ENCODE data around the gene SLC25A36. TPM values are rescaled to one million over a fixed set of nuclear protein-coding genes. Genes with fewer than 3 reads are reported as not detected.
A peak's percentile ranks its signal among the peaks of the same experiment; 100 is the strongest.
"Not testable (repeated sequence)": the region's sequence is repeated elsewhere in the genome, so short reads cannot be mapped to it uniquely, and the experiment has no call there.

Gene SLC25A36
- polyA plus RNA-seq, 4 donors, result 19.2 to 118 (median 24.7) TPM

DNA sequence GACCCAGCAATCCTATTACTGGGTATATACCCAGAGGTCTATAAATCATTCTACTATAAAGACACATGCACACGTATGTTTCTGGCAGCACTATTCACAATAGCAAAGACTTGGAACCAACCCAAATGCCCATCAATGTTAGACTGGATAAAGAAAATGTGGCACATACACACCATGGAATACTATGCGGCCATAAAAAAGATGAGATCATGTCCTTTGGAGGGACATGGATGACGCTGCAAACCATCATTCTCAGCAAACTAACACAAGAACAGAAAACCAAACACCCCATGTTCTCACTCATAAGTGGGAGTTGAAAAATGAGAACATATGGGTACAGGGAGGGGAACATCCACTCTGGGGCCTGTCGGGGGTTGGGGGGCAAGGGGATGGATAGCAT, 2.3 kb upstream of the SLC25A36 start:
- not testable (repeated sequence) for H3K36me3 ChIP-seq (ENCODE audit: control insufficient read depth in 3 of 3, insufficient read depth in 2 of 3, low read depth in 1 of 3, low read length in 3 of 3); H3K27ac ChIP-seq (ENCODE audit: low read depth in 1 of 3, low read length in 2 of 3); H3K4me1 ChIP-seq (ENCODE audit: control insufficient read depth in 3 of 3, insufficient read depth in 2 of 3, low read depth in 1 of 3, low read length in 2 of 3); H3K9me3 ChIP-seq (ENCODE audit: control insufficient read depth in 2 of 2, insufficient read depth in 1 of 2, low read depth in 1 of 2, low read length in 1 of 2); DNase-seq; H3K27me3 ChIP-seq (ENCODE audit: control insufficient read depth in 3 of 3, insufficient read depth in 3 of 3, low read length in 3 of 3); FAIRE-seq; H3K4me3 ChIP-seq (ENCODE audit: low read depth in 1 of 3, low read length in 3 of 3)
- 82 to 93% (median 91%) methylated on average over 4 of the region's 4 CpGs for WGBS, 3 donors

DNA sequence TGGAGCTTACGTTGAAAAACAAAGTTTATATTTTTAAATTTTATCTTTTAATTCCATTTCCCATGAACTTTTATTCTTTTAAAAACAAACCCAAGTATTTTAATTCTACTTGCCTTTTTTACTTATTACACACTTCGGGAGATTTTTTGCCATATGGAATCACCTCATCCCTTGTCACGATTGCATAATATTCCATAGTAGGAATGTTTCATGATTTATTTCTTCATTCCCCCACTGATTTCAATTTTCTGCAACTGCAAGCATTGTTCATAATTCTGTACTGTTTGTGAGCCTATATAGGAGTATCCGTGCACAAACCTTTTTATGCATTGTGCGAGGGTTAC, 574 bp upstream of the SLC25A36 start:
- H3K4me1 ChIP-seq (ENCODE audit: control insufficient read depth in 3 of 3, insufficient read depth in 2 of 3, low read depth in 1 of 3, low read length in 2 of 3), result peaks cover 2 to 11% (median 2%) of the 10 kb centered on the region in 3 donors
- FAIRE-seq (no peak), DNase-seq (no peak)
- H3K9me3 ChIP-seq (ENCODE audit: control insufficient read depth in 2 of 2, insufficient read depth in 1 of 2, low read depth in 1 of 2, low read length in 1 of 2), result no peaks in the 10 kb centered on the region
- no peaks in the 10 kb centered on the region for H3K36me3 ChIP-seq (ENCODE audit: control insufficient read depth in 3 of 3, insufficient read depth in 2 of 3, low read depth in 1 of 3, low read length in 3 of 3)
- H3K27ac ChIP-seq (ENCODE audit: low read depth in 1 of 3, low read length in 2 of 3), result peak overlapping the region; percentile 96 to 100 (median 99)
- H3K27me3 ChIP-seq (ENCODE audit: control insufficient read depth in 3 of 3, insufficient read depth in 3 of 3, low read length in 3 of 3), result no peaks in the 10 kb centered on the region
- WGBS, 3 donors, result 41 to 44% (median 41%) methylated on average over 5 of the region's 5 CpGs
- H3K4me3 ChIP-seq (ENCODE audit: low read depth in 1 of 3, low read length in 3 of 3), result peak overlapping the region in 2 of 3 donors; percentile 72 to 98

DNA sequence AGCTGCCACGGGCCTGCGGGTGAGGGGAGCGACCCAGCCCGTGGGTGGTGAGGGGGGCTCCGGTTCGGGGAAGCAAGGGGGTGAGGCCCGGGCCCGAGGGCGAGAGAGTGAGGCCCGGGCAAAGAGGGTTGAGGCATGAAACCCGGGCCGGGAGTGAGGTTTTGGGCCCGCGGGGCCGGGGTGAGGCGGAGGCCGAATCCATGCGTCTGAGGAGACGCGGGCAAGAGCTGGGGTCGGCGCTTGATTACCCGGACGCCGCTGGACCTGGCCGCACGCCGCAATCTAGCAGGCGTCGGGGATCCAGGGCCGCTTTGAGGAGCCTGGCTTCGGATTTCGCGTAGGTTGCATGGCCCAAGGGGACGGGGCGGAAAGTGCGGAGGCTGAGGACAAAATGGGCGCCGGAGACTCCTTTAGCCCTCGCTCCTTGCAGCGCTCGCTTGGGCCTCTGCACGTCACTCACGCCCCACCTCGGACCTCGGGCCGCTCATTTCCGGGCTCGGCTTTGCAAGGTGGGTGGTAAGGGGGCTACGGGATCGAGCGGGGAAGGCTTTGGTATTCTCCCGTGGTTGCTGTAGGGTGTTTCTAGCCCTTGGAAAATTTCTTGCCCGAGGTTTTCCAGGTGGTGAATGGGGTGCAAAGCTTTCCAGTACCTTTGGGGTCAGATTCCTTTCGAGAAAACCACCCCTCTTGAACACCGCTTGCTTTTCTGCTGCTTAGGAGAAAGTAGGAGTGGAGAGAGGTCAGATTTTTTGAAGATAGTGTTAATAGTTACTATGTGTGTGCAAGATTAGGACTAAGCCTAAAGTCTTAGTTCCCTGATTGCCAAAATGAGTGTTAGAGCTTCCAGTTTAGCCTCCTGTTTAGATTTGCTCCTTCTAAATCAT, 827 bp downstream of the SLC25A36 start:
- Histone ChIP-seq H3K27me3 (ENCODE audit: control insufficient read depth in 3 of 3, insufficient read depth in 3 of 3, low read length in 3 of 3) (no peaks in the 10 kb centered on the region), H3K4me1 (ENCODE audit: control insufficient read depth in 3 of 3, insufficient read depth in 2 of 3, low read depth in 1 of 3, low read length in 2 of 3) (peaks cover 4 to 18% (median 5%) of the 10 kb centered on the region in 3 donors), H3K36me3 (ENCODE audit: control insufficient read depth in 3 of 3, insufficient read depth in 2 of 3, low read depth in 1 of 3, low read length in 3 of 3) (no peaks in the 10 kb centered on the region), H3K9me3 (ENCODE audit: control insufficient read depth in 2 of 2, insufficient read depth in 1 of 2, low read depth in 1 of 2, low read length in 1 of 2) (no peaks in the 10 kb centered on the region), H3K4me3 (ENCODE audit: low read depth in 1 of 3, low read length in 3 of 3) (peak overlapping the region; percentile 72 to 98 (median 84)), H3K27ac (ENCODE audit: low read depth in 1 of 3, low read length in 2 of 3) (peak overlapping the region; percentile 96 to 100 (median 99))
- DNase-seq (peak; percentile 62 to 90), FAIRE-seq (no peak)
- 0 to 1% (median 1%) methylated on average over 52 to 56 of the region's 56 CpGs for WGBS, 3 donors

DNA sequence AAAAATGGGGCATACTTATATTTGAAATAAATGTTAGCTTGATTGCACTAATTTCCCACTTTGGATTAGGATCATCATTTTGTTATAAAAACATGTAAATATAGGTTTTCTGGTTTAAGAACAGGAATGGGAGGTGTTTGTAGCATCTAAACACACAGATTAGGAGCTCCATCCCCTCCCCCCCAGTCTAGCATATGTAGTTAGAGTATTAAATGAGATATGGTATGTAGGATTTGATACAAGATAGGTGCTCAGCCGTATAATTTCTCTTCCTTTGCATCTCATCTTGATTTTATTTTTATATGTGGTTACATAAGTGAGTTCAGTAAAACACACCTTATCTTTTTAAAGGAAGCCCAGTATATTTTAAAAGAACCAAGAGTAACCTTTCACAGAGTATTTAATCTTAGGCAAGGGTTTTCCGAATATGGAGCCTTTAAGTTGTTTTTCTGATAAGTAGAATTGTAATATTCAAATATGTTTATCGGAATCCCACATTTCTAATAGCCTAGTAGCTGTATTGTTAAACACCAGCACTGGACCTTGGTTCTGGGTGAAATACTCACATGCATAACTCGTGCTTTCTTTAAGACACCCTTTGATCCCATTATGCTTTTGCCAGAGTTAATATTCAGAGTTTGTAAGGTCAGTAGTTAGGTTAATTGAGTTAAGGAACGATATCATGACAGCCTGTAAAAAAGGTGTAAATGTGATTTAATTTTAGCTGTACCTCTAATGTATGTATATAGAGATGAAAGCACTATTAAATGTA, 2.3 kb downstream of the SLC25A36 start:
- peaks cover 4 to 18% (median 8%) of the 10 kb centered on the region in 3 donors for H3K4me1 ChIP-seq (ENCODE audit: control insufficient read depth in 3 of 3, insufficient read depth in 2 of 3, low read depth in 1 of 3, low read length in 2 of 3)
- peak overlapping the region in 1 of 3 donors; percentile 100 for H3K27ac ChIP-seq (ENCODE audit: low read depth in 1 of 3, low read length in 2 of 3)
- FAIRE-seq (no peak), DNase-seq (peak; percentile 78 to 82)
- peak overlapping the region in 2 of 3 donors; percentile 72 to 98 for H3K4me3 ChIP-seq (ENCODE audit: low read depth in 1 of 3, low read length in 3 of 3)
- 16 to 60% (median 30%) methylated on average over 5 of the region's 5 CpGs for WGBS, 3 donors
- no peaks in the 10 kb centered on the region for H3K36me3 ChIP-seq (ENCODE audit: control insufficient read depth in 3 of 3, insufficient read depth in 2 of 3, low read depth in 1 of 3, low read length in 3 of 3)
- no peaks in the 10 kb centered on the region for H3K27me3 ChIP-seq (ENCODE audit: control insufficient read depth in 3 of 3, insufficient read depth in 3 of 3, low read length in 3 of 3)
- no peaks in the 10 kb centered on the region for H3K9me3 ChIP-seq (ENCODE audit: control insufficient read depth in 2 of 2, insufficient read depth in 1 of 2, low read depth in 1 of 2, low read length in 1 of 2)

DNA sequence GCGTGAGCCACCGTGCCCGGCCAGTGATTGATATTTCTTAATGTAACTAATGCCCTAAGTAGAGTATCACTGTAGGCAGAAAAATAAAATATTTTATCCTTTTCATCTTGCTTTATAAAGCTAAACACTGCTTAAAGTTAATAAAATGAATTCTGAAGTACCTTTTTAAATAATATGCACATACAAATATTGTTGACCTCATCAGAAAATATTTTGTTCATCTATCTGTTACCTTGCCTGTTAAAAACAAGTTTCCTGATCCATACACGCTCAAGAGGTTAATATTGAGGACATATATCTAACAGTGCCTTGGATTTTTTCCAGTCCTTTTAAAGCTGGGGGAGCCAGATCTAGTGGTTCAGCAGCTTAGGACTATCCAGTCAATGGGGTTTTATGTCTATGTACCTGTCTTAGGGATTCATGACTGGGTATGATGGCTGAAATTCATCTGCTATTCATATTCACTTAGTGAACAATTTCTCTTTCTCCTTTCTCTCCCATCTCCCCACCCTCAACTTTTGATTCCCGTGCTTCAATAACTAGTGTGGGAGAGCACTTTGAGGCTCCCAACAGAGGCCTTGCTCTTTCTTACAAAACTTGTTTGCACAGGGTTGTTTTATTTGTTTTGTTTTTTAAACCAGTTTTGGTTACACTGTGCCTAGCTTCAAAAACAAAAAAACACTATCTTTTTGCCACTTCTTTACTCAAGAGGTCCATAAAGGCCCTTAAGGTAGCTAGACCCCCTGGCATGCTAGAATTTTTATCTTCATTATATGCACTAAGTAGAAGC, 7.0 kb downstream of the SLC25A36 start:
- Histone ChIP-seq H3K9me3 (ENCODE audit: control insufficient read depth in 2 of 2, insufficient read depth in 1 of 2, low read depth in 1 of 2, low read length in 1 of 2) (no peaks in the 10 kb centered on the region), H3K36me3 (ENCODE audit: control insufficient read depth in 3 of 3, insufficient read depth in 2 of 3, low read depth in 1 of 3, low read length in 3 of 3) (peaks cover 0 to 2% (median 0%) of the 10 kb centered on the region in 3 donors), H3K27me3 (ENCODE audit: control insufficient read depth in 3 of 3, insufficient read depth in 3 of 3, low read length in 3 of 3) (no peaks in the 10 kb centered on the region), H3K4me1 (ENCODE audit: control insufficient read depth in 3 of 3, insufficient read depth in 2 of 3, low read depth in 1 of 3, low read length in 2 of 3) (peaks cover 10 to 25% (median 13%) of the 10 kb centered on the region in 3 donors), H3K4me3 (ENCODE audit: low read depth in 1 of 3, low read length in 3 of 3) (no peak overlapping the region), H3K27ac (ENCODE audit: low read depth in 1 of 3, low read length in 2 of 3) (no peak overlapping the region)
- DNase-seq (no peak), FAIRE-seq (no peak)
- WGBS, 3 donors, result 92 to 93% (median 93%) methylated on average over 5 of the region's 5 CpGs

DNA sequence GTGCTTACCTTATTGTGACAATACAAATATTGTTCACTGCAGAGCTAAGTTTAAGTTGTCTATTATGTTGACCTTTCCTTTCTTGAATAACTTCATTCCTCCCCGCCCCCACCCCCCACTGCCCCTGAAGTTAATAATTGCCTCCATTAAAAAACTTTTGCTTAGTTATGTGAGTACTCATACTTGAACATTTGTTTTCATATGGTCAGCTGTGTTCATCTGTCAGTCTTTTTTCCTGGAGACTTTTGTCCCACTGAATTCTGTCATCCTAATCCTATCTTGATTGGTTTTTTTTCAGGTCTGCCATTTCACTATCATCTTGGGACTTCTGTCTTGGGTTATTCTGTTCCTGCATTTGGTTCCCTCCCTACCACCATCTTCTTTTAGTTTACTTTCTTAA, 8.5 kb downstream of the SLC25A36 start:
- no peak overlapping the region for H3K27ac ChIP-seq (ENCODE audit: low read depth in 1 of 3, low read length in 2 of 3)
- no peaks in the 10 kb centered on the region for H3K9me3 ChIP-seq (ENCODE audit: control insufficient read depth in 2 of 2, insufficient read depth in 1 of 2, low read depth in 1 of 2, low read length in 1 of 2)
- 54 to 79% (median 67%) methylated on average over 1 of the region's 1 CpG for WGBS, 3 donors
- DNase-seq (no peak), FAIRE-seq (no peak)
- no peak overlapping the region for H3K4me3 ChIP-seq (ENCODE audit: low read depth in 1 of 3, low read length in 3 of 3)
- H3K27me3 ChIP-seq (ENCODE audit: control insufficient read depth in 3 of 3, insufficient read depth in 3 of 3, low read length in 3 of 3), result no peaks in the 10 kb centered on the region
- peaks cover 8 to 28% (median 14%) of the 10 kb centered on the region in 3 donors for H3K4me1 ChIP-seq (ENCODE audit: control insufficient read depth in 3 of 3, insufficient read depth in 2 of 3, low read depth in 1 of 3, low read length in 2 of 3)
- peaks cover 0 to 2% (median 0%) of the 10 kb centered on the region in 3 donors for H3K36me3 ChIP-seq (ENCODE audit: control insufficient read depth in 3 of 3, insufficient read depth in 2 of 3, low read depth in 1 of 3, low read length in 3 of 3)

DNA sequence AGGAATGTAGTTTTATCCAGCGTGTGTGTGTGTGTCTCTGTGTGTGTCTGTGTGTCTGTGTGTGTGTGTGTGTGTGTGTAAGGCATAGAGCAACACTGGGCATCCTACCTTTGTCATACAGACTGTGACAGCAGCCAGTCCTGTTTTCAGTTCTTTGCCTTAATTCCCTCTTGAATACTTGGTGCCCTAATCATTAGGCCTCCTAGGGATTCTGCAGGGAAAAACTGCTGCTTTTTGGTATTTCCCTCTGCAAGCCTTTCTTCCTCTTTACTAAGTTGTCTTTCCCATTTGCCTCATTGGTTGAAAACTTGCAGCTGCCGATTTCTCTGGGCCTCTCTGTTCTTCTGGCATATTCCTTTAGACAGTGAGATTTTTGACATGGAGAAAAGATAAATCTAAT, 9.2 kb downstream of the SLC25A36 start:
- FAIRE-seq, result no peak
- Histone ChIP-seq H3K27me3 (ENCODE audit: control insufficient read depth in 3 of 3, insufficient read depth in 3 of 3, low read length in 3 of 3) (no peaks in the 10 kb centered on the region), H3K36me3 (ENCODE audit: control insufficient read depth in 3 of 3, insufficient read depth in 2 of 3, low read depth in 1 of 3, low read length in 3 of 3) (peaks cover 0 to 2% (median 0%) of the 10 kb centered on the region in 3 donors), H3K4me1 (ENCODE audit: control insufficient read depth in 3 of 3, insufficient read depth in 2 of 3, low read depth in 1 of 3, low read length in 2 of 3) (peaks cover 10 to 26% (median 13%) of the 10 kb centered on the region in 3 donors), H3K9me3 (ENCODE audit: control insufficient read depth in 2 of 2, insufficient read depth in 1 of 2, low read depth in 1 of 2, low read length in 1 of 2) (no peaks in the 10 kb centered on the region), H3K4me3 (ENCODE audit: low read depth in 1 of 3, low read length in 3 of 3) (no peak overlapping the region), H3K27ac (ENCODE audit: low read depth in 1 of 3, low read length in 2 of 3) (no peak overlapping the region)
- no peak for DNase-seq
- WGBS, 3 donors, result 38 to 60% (median 53%) methylated on average over 2 of the region's 2 CpGs

DNA sequence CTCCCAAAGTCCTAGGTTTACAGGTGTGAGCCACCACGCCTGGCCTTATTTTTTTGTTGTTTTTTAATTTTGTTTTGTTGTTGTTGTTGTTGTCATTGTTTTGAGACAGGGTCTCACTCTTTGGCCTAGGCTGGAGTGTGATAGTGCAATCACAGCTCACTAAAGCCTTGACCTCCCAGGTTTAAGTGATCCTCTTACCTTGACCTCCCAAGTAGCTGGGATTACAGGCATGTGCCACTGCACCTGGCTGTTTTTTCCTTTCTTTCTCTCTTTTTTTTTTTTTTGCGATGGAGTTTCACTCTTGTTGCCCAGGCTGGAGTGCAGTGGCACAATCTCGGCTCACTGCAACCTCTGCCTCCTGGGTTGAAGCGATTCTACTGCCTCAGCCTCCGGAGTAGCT, 10.1 kb downstream of the SLC25A36 start:
- not testable (repeated sequence) for H3K36me3 ChIP-seq (ENCODE audit: control insufficient read depth in 3 of 3, insufficient read depth in 2 of 3, low read depth in 1 of 3, low read length in 3 of 3); H3K4me3 ChIP-seq (ENCODE audit: low read depth in 1 of 3, low read length in 3 of 3); H3K27me3 ChIP-seq (ENCODE audit: control insufficient read depth in 3 of 3, insufficient read depth in 3 of 3, low read length in 3 of 3); DNase-seq; FAIRE-seq; H3K9me3 ChIP-seq (ENCODE audit: control insufficient read depth in 2 of 2, insufficient read depth in 1 of 2, low read depth in 1 of 2, low read length in 1 of 2)
- Histone ChIP-seq H3K27ac (ENCODE audit: low read depth in 1 of 3, low read length in 2 of 3) (peak overlapping the region in 1 of 3 donors; percentile 3), H3K4me1 (ENCODE audit: control insufficient read depth in 3 of 3, insufficient read depth in 2 of 3, low read depth in 1 of 3, low read length in 2 of 3) (peaks cover 7 to 19% (median 9%) of the 10 kb centered on the region in 3 donors)
- WGBS, 3 donors, result 46 to 77% (median 67%) methylated on average over 5 of the region's 5 CpGs
